Type B pancreatic cell (in vitro differentiated cells): ENCODE data around the gene SAXO2. TPM values are rescaled to one million over a fixed set of nuclear protein-coding genes. Genes with fewer than 3 reads are reported as not detected.
A peak's percentile ranks its signal among the peaks of the same experiment; 100 is the strongest.
"Not testable (repeated sequence)": the region's sequence is repeated elsewhere in the genome, so short reads cannot be mapped to it uniquely, and the experiment has no call there.

ENCODE experiments used
- DNase-seq: peaks from one replicate; pipeline ENCODE4 v3.0.0; 2021; ENCODE audit warnings: mixed read lengths; ENCODE audit not compliant: unreplicated experiment; ENCODE audit errors: extremely low spot score
- H3K27ac Mint-ChIP-seq: 2 replicates; pipeline ENCODE4 v1.8.0; 2021; ENCODE audit warnings: mild to moderate bottlenecking, mixed read lengths
- H3K27me3 Mint-ChIP-seq: 2 replicates; pipeline ENCODE4 v1.8.0; 2021; ENCODE audit warnings: mixed read lengths
- H3K36me3 Mint-ChIP-seq: 2 replicates; pipeline ENCODE4 v1.8.0; 2021; ENCODE audit warnings: mixed read lengths
- H3K4me1 Mint-ChIP-seq: one replicate; pipeline ENCODE4 v1.8.0; 2021; ENCODE audit warnings: mixed read lengths; ENCODE audit not compliant: unreplicated experiment
- H3K4me3 Mint-ChIP-seq: 2 replicates; pipeline ENCODE4 v1.8.0; 2021; ENCODE audit warnings: mild to moderate bottlenecking, mixed read lengths
- H3K9me3 Mint-ChIP-seq: 2 replicates; pipeline ENCODE4 v1.8.0; 2021; ENCODE audit warnings: mixed read lengths
- total RNA-seq: library from RNA; stranded (reverse); gene quantifications from 2 replicates; pipeline ENCODE4 v1.2.1, GENCODE V29; 2021; ENCODE audit warnings: low replicate concordance
- TF ChIP-seq, protein P1 (sequence below): fragments of 200-600 bp; sonication (generic); conservative IDR thresholded peaks from 2 replicates; pipeline ENCODE4 v1.5.0; 2021; ENCODE audit warnings: antibody characterized with exemption, mild to moderate bottlenecking

The SAXO2 gene
- total RNA-seq, 1 donor from 2014 or later, result 5.8 TPM

DNA sequence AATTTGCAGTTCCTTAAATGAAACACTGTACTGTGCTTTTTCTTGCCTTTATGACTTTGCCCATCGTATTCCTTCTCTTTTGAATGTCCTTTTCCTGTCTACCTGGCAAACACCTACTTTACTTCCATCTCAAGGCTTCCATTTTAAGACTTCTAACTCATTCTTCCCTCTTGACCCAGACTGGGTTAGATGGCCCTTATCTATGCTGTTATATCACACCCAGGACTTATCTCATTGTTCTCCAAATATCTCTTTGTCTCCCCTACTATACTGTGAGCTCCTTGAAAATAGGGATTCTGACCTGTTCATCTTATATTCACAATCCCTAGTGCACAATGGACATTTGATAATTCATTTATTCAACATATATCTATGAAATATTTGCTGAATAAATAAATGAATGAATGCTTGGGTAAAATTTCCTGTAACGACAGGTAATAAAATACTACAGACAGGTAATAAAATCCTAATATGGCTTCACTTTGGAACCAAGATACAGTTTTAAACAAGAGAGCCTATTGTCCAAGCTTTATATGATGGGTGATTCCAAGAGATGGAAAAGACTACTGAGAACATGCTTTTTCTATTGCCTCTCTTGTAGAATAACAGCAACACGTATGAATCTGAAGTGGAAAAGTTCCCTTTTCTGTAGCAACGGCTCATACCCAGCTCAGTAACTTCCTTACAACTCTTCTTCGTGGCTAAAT is 22.8 kb upstream of the SAXO2 start:
- peaks cover 5% of the 10 kb centered on the region for H3K4me1 Mint-ChIP-seq
- TF ChIP-seq, protein P1, sequence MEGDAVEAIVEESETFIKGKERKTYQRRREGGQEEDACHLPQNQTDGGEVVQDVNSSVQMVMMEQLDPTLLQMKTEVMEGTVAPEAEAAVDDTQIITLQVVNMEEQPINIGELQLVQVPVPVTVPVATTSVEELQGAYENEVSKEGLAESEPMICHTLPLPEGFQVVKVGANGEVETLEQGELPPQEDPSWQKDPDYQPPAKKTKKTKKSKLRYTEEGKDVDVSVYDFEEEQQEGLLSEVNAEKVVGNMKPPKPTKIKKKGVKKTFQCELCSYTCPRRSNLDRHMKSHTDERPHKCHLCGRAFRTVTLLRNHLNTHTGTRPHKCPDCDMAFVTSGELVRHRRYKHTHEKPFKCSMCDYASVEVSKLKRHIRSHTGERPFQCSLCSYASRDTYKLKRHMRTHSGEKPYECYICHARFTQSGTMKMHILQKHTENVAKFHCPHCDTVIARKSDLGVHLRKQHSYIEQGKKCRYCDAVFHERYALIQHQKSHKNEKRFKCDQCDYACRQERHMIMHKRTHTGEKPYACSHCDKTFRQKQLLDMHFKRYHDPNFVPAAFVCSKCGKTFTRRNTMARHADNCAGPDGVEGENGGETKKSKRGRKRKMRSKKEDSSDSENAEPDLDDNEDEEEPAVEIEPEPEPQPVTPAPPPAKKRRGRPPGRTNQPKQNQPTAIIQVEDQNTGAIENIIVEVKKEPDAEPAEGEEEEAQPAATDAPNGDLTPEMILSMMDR, result no peak
- no peak for DNase-seq
- peaks cover 7% of the 10 kb centered on the region for H3K36me3 Mint-ChIP-seq
- H3K27me3 Mint-ChIP-seq, result no peaks in the 10 kb centered on the region
- no peaks in the 10 kb centered on the region for H3K9me3 Mint-ChIP-seq
- H3K27ac Mint-ChIP-seq, result no peak overlapping the region
- H3K4me3 Mint-ChIP-seq, result no peak overlapping the region

DNA sequence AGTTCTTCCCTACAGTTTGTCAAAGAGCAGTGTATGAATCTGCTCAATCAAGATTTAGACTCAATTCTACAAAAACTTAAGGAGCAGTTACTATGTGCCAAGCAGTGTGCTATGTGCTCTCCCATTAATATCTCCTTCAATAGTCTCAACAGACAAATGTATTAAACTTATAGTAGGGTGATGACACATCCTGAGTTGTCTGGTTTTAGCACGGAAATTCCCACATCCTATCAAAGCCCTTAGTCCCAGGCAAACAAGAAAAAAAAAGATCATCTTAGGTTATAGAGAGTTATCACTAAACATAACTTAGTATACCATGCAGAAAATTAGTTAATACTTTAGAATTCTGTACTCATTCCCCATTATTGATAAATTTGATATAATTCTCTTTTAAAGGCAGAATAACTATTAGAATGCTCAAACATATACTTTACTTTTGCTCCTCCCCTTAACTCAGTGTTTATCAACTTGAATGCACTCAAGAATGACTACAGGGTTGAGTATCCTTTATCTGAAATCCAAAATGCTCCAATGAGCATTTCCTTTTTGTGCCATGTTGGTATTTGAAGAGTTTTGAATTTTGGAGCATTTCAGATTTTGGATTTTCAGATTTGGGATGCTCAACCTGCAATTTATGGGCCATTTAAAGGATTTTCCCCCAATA is 20.6 kb upstream of the SAXO2 start:
- peaks cover 13% of the 10 kb centered on the region for H3K36me3 Mint-ChIP-seq
- not testable (repeated sequence) for H3K27ac Mint-ChIP-seq, DNase-seq, H3K9me3 Mint-ChIP-seq, H3K4me1 Mint-ChIP-seq, H3K4me3 Mint-ChIP-seq, H3K27me3 Mint-ChIP-seq

DNA sequence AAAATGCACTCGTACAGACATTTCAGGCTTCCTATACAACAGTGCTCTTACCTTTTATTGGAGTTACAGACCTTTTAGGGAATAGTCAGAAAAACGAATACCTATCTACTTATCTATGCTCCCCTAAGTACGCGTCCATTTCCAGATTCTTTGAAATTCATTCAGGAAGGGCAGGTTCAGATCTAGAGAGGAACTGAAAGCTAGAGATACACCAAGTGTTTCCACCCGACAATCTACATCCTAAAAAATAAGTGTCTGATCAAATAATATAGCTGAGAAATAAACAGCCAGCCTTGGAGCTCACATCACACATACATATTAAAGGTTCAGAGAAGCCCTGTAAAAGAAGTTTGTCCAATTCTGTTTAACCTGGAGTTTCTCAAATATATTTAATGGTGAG is 19.0 kb upstream of the SAXO2 start:
- not testable (repeated sequence) for H3K27ac Mint-ChIP-seq, H3K27me3 Mint-ChIP-seq, DNase-seq, H3K4me1 Mint-ChIP-seq, H3K9me3 Mint-ChIP-seq, H3K4me3 Mint-ChIP-seq
- peaks cover 13% of the 10 kb centered on the region for H3K36me3 Mint-ChIP-seq

DNA sequence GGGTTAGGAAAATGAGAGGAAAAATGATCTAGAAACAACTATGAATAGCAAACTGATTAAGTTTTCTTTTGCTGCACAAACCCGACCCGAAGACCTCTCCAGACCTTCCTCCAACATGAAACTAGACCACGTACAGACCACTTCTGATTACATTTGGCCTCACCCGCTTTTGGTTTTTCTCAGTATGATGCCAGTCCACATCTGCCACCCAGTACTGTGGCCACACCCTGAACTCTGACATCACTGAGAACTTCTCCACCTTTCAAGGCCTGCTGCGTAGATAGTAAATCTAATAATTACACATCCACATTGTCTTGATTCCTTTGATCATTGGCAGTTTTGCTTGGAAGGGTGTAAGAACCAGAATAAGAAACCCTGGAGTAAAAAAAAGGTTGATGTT is 16.7 kb upstream of the SAXO2 start:
- not testable (repeated sequence) for H3K4me1 Mint-ChIP-seq, H3K27ac Mint-ChIP-seq, DNase-seq, H3K4me3 Mint-ChIP-seq, H3K9me3 Mint-ChIP-seq, H3K36me3 Mint-ChIP-seq, H3K27me3 Mint-ChIP-seq

DNA sequence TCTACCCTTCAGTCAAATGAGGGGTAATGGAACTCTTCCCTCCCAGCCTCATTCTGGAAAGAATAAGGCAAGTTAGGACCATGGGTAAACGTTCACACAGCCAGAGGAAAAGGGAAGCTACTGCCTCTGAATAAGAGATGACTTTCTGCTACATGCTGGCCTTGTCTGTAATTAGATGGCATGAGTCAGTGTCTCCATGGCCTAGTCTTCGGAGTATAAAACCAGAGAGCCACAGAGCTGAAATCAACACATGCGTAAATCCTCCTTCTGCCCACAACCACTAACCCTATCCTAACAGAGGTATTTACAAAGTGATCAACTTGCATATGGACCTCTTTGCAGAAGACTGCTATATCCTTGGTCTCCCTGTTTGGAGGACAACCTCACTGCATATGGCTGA is 14.4 kb upstream of the SAXO2 start:
- not testable (repeated sequence) for H3K4me3 Mint-ChIP-seq, H3K27ac Mint-ChIP-seq, H3K27me3 Mint-ChIP-seq, H3K4me1 Mint-ChIP-seq, DNase-seq, H3K9me3 Mint-ChIP-seq
- H3K36me3 Mint-ChIP-seq, result peaks cover 11% of the 10 kb centered on the region

DNA sequence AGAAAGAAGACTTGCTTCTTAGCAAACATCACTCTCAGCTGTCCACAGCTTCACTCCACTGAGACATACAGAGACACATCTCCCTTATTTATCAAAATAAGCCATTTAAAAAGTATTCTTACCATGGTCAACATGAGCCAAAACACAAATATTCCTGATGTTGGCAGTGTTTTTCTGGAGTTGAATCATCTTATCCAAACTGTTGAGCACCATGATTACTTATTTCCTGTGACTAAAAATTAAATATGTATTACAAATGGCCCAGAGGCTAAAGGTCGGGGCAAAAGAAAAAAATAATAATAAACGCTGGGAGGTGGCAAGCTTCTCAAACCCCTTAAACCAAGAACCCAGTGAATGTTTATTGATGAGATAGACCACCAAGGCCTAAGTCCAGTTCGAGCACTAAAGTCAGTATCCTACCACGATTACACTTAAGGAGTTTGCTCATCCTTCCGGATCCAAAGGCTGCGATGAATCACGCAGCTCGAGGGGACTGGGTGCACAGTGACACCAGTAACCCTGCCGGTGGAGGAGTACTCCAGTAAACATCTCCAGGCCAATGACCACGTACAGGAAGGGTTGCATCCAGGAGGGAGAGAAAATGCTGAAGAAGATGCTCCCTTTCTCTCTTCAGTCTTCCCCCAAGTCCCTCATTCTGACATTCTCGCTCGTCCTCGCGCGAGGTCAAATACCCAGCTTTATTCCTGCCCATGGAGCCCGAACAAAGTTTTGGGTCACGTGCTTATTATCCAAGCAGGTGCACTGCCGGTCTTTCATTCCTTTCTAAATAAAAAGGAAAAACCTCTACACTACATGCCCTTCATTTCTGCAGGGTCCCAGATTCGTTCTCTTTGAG is 824 bp upstream of the SAXO2 start:
- not testable (repeated sequence) for H3K27me3 Mint-ChIP-seq, H3K9me3 Mint-ChIP-seq, H3K36me3 Mint-ChIP-seq, DNase-seq
- peak overlapping the region; percentile 94 for H3K4me3 Mint-ChIP-seq
- TF ChIP-seq, protein P1, result peak; percentile 26
- peak overlapping the region; percentile 87 for H3K27ac Mint-ChIP-seq
- peaks cover 12% of the 10 kb centered on the region for H3K4me1 Mint-ChIP-seq

DNA sequence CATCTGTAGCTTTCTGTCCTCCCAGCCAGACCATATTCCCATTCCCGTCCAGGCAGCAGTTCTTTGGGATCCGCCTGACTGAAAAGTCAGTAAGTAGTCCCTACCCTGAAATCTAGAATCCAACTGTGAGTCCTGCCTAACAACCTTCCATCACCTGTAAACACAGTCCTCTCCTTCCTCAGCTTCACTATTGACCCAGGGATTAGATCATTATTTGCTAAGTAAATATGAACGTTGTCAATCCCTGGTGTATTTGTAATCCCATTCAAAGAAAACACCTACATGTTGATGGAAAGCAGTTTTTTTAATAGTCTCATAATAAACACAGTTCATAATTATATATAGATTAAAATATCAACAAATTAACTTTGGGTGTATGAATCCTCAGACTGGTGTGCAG is 732 bp downstream of the SAXO2 start:
- DNase-seq, result no peak
- Mint-ChIP-seq H3K36me3 (peaks cover 8% of the 10 kb centered on the region), H3K27ac (peak overlapping the region; percentile 87), H3K9me3 (no peaks in the 10 kb centered on the region), H3K4me3 (peak overlapping the region; percentile 94), H3K27me3 (no peaks in the 10 kb centered on the region), H3K4me1 (peaks cover 12% of the 10 kb centered on the region)
- TF ChIP-seq, protein P1, result no peak

DNA sequence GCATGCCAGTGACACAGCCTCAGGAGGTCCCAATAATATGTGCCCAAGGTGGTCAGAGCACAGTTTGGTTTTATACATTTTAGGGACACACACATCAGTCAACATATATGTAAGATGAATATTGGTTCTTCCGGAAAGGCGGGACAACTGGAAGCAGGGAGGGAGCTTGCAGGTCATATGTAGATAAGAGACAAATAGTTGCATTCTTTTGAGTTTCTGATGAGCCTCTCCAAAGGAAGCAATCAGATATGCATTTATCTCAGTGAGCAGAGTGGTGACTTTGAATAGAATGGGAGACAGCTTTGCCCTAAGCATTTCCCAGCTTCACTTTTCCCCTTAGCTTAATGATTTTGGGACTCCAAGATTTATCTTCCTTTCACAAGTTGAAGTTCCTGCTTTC is 4.5 kb downstream of the SAXO2 start:
- H3K4me1 Mint-ChIP-seq, H3K36me3 Mint-ChIP-seq: not testable (repeated sequence)

DNA sequence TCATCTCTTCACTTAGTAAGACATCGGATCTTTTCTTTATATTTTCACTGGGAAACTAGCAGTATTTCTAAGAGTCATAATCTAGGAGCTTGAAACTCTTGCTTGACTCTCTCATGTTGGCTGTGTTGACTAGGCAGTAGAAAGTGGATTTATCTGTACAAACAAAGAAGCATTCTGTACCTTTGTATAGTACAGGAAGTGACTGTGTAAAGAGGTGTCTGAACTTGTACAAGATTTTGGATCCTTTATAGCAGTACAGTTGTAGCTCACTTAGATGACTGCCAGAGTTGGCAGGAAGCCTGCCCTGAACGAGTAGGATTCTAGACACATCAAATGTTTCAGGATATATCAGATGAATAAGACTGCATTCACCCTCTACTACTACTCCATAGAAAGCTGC is 5.8 kb downstream of the SAXO2 start:
- not testable (repeated sequence) for H3K27me3 Mint-ChIP-seq, H3K36me3 Mint-ChIP-seq

More for the DNA sequence above, 4.5 kb downstream of the SAXO2 start:
- H3K4me3 Mint-ChIP-seq, H3K27me3 Mint-ChIP-seq, H3K9me3 Mint-ChIP-seq, H3K27ac Mint-ChIP-seq, DNase-seq: not testable (repeated sequence)

More for the DNA sequence above, 5.8 kb downstream of the SAXO2 start:
- H3K4me3 Mint-ChIP-seq, H3K9me3 Mint-ChIP-seq, DNase-seq, H3K27ac Mint-ChIP-seq, H3K4me1 Mint-ChIP-seq: not testable (repeated sequence)
